Activated naive CD4-positive, alpha-beta T cell treated with Interleukin-2 at 50 U/mL for 16 hours (primary cell): ENCODE data around the gene ROBO1.
"Not testable (repeated sequence)": the region's sequence is repeated elsewhere in the genome, so short reads cannot be mapped to it uniquely, and the experiment has no call there.

Experiments
- DNase-seq: peaks from one replicate; pipeline ENCODE4 v3.0.0-alpha.2; 2020

ROBO1 gene

GRCh38 chr3:78757731-78758130 lies 1010.1 kb downstream of the ROBO1 start:
- DNase-seq = no peak

GRCh38 chr3:78754066-78754743 lies 1013.6 kb downstream of the ROBO1 start:
- DNase-seq = no peak

- no peak for DNase-seq
These were observed 1016.5 kb downstream of the ROBO1 start for GRCh38 chr3:78751266-78751665.

GRCh38 chr3:78750291-78750690 lies 1017.5 kb downstream of the ROBO1 start:
- not testable (repeated sequence) for DNase-seq

GRCh38 chr3:78749056-78749455 lies 1018.7 kb downstream of the ROBO1 start:
- no peak for DNase-seq

GRCh38 chr3:78745847-78746246 lies 1022.0 kb downstream of the ROBO1 start:
- DNase-seq = no peak

GRCh38 chr3:78742491-78742890 lies 1025.3 kb downstream of the ROBO1 start:
- no peak for DNase-seq

GRCh38 chr3:78742041-78742440 lies 1025.8 kb downstream of the ROBO1 start:
- no peak for DNase-seq

- no peak for DNase-seq
These were observed 1026.6 kb downstream of the ROBO1 start for GRCh38 chr3:78741066-78741645.

- DNase-seq = no peak
These were observed 1029.0 kb downstream of the ROBO1 start for GRCh38 chr3:78738833-78739232.

- DNase-seq = no peak
These were observed 1029.8 kb downstream of the ROBO1 start for GRCh38 chr3:78737988-78738387.

- no peak for DNase-seq
These were observed 1030.9 kb downstream of the ROBO1 start for GRCh38 chr3:78736863-78737262.

- DNase-seq = no peak
These were observed 1033.7 kb downstream of the ROBO1 start for GRCh38 chr3:78734048-78734637.

GRCh38 chr3:78732893-78733292 lies 1034.9 kb downstream of the ROBO1 start:
- no peak for DNase-seq

GRCh38 chr3:78732471-78732870 lies 1035.3 kb downstream of the ROBO1 start:
- no peak for DNase-seq

- DNase-seq = no peak
These were observed 1037.9 kb downstream of the ROBO1 start for GRCh38 chr3:78729946-78730345.

GRCh38 chr3:78728406-78729145 lies 1039.2 kb downstream of the ROBO1 start:
- no peak for DNase-seq

GRCh38 chr3:78726545-78726944 lies 1041.3 kb downstream of the ROBO1 start:
- DNase-seq = no peak

GRCh38 chr3:78725703-78726246 lies 1042.0 kb downstream of the ROBO1 start:
- DNase-seq = no peak

GRCh38 chr3:78724859-78725258 lies 1042.9 kb downstream of the ROBO1 start:
- no peak for DNase-seq

GRCh38 chr3:78724364-78724763 lies 1043.4 kb downstream of the ROBO1 start:
- not testable (repeated sequence) for DNase-seq

GRCh38 chr3:78721771-78722543 lies 1045.8 kb downstream of the ROBO1 start:
- DNase-seq = no peak

- no peak for DNase-seq
These were observed 1049.1 kb downstream of the ROBO1 start for GRCh38 chr3:78718707-78719106.
